Tibial nerve (tissue), 4 donors: Measurements from ENCODE around the gene IZUMO4. TPM values are rescaled to one million over a fixed set of nuclear protein-coding genes. Genes with fewer than 3 reads are reported as not detected.
A peak's percentile ranks its signal among the peaks of the same experiment; 100 is the strongest.

ENCODE experiments used
- DNase-seq, 2 donors: peaks; one replicate each; pipeline ENCODE4 v3.0.0-alpha.2; 2019; ENCODE audit warnings: low spot score in 2 of 2
- H3K27ac ChIP-seq, 4 donors: fragments of 200-600 bp; sonication (generic) in 3 of 4; one replicate each; pipeline ENCODE4 v1.5.1; 2017 to 2019; ENCODE audit warnings: mild to moderate bottlenecking in 1 of 4
- H3K27me3 ChIP-seq, 2 donors: fragments of 200-600 bp; sonication (generic) in 1 of 2; one replicate each; pipeline versions ENCODE4 v1.5.1 to v1.6.0; 2017 to 2019
- H3K36me3 ChIP-seq, 3 donors: fragments of 200-600 bp; sonication (generic); one replicate each; pipeline ENCODE4 v1.5.1; 2018 to 2019
- H3K4me1 ChIP-seq, 4 donors: fragments of 200-600 bp; sonication (generic) in 3 of 4; one replicate each; pipeline ENCODE4 v1.5.1; 2017 to 2019
- H3K4me3 ChIP-seq, 4 donors: fragments of 200-600 bp; sonication (generic) in 3 of 4; one replicate each; pipeline ENCODE4 v1.5.1; 2017 to 2019; ENCODE audit warnings: mild to moderate bottlenecking in 1 of 4, moderate library complexity in 1 of 4
- H3K9me3 ChIP-seq, 4 donors: fragments of 200-600 bp; sonication (generic) in 3 of 4; one replicate each; pipeline ENCODE4 v1.5.1; 2017 to 2019
- EP300 ChIP-seq, 2 donors: sonication (generic); formaldehyde crosslinking; IDR thresholded peaks; one replicate each; pipeline ENCODE4 v1.6.1; 2017; ENCODE audit warnings: antibody characterized with exemption in 2 of 2, mild to moderate bottlenecking in 1 of 2
- POLR2A ChIP-seq, 2 donors: fragments of 450-650 bp; IDR thresholded peaks; one replicate each; pipeline ENCODE4 v1.6.1; 2017; ENCODE audit warnings: antibody characterized with exemption in 2 of 2, mild to moderate bottlenecking in 2 of 2, moderate library complexity in 2 of 2
- WGBS, 2 donors: methylation state at CpG; one replicate each; pipeline ENCODE4 v1.1.5; 2018; 5-methylcytosine and 5-hydroxymethylcytosine counted together
- total RNA-seq, 4 donors: library from RNA; depleted of rRNA; stranded (reverse); fragments of >200 nt; gene quantifications; one replicate each; pipeline ENCODE4 v1.1.0, GENCODE V29; 2016
- TF ChIP-seq, protein P1 (sequence below), 5 experiments: fragments of 200-600 bp in 3 of 5; fragments of 450-650 bp in 2 of 5; sonication (generic) in 3 of 5; IDR thresholded peaks; one replicate each; pipeline ENCODE4 v1.5.1; 2016 to 2019; ENCODE audit warnings: antibody characterized with exemption in 5 of 5, mild to moderate bottlenecking in 3 of 5, moderate library complexity in 2 of 5

The IZUMO4 gene
- total RNA-seq, 4 donors from 2014 or later, result 28.6 to 46.3 (median 33.2) TPM

DNA sequence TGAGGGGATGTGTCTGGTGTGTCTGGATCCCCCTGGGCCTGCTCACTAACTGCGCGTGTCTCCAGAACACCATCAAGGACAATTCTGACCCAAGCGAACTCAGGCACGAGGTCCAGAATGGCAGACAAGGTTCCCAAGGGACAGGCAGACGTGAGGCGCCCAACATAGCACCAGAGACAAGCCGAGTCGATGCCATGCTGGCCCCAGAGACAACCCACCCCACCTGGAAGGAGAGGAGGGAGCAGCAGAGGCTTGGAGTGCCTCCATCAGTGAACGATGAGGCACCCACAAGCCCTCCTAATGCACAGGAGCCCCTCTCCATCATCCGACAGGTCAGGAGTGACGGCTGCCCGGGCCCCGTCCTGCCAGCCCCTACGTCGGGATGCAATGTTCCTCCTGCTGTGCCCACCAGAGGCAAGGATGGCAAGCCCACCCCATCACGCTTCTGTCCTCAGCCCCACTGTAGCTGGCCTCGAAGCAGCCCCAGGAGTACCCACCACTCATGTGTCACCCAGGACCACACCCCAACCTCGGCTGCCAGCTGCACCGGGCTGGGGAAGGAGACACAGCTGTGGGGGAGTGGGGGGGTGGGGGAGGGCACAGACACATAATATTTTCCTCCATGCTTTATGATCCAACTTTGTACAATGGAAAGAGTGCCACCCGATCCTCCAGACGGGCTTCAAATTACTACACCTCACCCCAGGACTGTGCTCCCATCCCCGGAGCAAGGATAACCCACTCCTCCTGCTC lies 42.8 kb downstream of the IZUMO4 start:
- H3K9me3 ChIP-seq, result no peaks in the 10 kb centered on the region
- peaks cover 0 to 28% (median 0%) of the 10 kb centered on the region in 4 donors for H3K4me1 ChIP-seq

DNA sequence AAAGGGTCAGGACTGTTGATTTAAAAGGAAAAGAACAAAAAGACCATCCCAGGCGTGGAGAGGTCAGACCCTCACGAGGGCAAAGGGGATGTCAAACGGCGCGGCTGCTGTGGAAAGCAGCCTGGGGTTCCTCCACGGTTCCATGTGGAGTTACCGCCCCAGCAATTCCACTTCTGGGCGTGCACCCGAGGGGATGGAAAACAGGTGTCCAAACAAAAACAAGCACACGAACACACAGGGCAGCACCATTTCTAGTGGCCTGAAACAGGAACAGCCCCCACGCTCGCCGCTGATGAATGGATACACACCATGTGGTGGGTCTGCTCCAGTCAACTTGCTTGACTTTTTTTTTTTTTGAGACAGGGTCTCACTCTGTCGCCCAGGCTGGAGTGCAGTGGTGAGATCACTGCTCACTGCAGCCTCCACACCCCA lies 43.4 kb downstream of the IZUMO4 start:
- 60 to 63% methylated on average over 14 of the region's 14 CpGs for WGBS, 2 donors
- TF ChIP-seq EP300 (IDR thresholded peaks at IDR 0.05), result no peak
- TF ChIP-seq, protein P1, sequence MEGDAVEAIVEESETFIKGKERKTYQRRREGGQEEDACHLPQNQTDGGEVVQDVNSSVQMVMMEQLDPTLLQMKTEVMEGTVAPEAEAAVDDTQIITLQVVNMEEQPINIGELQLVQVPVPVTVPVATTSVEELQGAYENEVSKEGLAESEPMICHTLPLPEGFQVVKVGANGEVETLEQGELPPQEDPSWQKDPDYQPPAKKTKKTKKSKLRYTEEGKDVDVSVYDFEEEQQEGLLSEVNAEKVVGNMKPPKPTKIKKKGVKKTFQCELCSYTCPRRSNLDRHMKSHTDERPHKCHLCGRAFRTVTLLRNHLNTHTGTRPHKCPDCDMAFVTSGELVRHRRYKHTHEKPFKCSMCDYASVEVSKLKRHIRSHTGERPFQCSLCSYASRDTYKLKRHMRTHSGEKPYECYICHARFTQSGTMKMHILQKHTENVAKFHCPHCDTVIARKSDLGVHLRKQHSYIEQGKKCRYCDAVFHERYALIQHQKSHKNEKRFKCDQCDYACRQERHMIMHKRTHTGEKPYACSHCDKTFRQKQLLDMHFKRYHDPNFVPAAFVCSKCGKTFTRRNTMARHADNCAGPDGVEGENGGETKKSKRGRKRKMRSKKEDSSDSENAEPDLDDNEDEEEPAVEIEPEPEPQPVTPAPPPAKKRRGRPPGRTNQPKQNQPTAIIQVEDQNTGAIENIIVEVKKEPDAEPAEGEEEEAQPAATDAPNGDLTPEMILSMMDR (IDR thresholded peaks at IDR 0.05), result no peak
- H3K36me3 ChIP-seq, result peaks cover 0 to 54% (median 16%) of the 10 kb centered on the region in 3 donors

More for the DNA sequence above, 42.8 kb downstream of the IZUMO4 start:
- DNase-seq, result no peak
- Histone ChIP-seq H3K27me3 (no peaks in the 10 kb centered on the region), H3K36me3 (peaks cover 0 to 60% (median 16%) of the 10 kb centered on the region in 3 donors), H3K4me3 (no peak overlapping the region), H3K27ac (no peak overlapping the region)
- TF ChIP-seq POLR2A (IDR thresholded peaks at IDR 0.05) (no peak), EP300 (IDR thresholded peaks at IDR 0.05) (no peak)
- TF ChIP-seq, protein P1 (IDR thresholded peaks at IDR 0.05), result no peak
- 79 to 80% methylated on average over 18 of the region's 22 CpGs for WGBS, 2 donors

DNA sequence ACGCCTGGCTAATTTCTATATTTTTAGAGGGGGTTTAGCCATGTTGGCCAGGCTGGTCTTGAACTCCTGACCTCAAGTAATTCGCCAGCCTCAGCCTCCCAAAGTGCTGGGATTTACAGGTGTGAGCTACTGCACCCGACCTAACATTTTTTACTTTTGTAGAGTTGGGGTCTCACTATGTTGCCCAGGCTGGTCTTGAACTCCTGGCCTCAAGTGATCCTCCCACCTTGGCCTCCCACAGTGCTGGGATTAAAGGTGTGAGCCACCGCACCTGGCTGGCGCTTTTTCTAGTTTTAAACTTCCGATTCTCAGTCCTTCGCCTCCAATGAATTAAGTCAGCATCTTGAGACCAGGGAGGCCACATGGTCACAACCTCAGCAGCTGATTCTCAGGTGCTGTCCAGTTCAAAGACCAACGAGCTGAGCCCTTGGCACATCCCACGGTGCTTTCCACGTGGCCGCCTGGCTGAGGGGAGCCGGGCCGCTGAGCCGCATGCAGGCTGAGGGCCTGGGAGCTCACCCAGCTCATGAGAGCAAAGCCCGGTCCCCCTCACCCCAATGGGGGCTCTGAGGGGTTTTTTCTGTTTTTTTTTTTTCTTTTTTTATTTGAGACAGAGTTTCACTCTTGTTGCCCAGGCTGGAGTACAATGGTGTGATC lies 45.6 kb downstream of the IZUMO4 start:
- no peak for DNase-seq
- Histone ChIP-seq H3K4me3 (no peak overlapping the region), H3K4me1 (peaks cover 0 to 38% (median 8%) of the 10 kb centered on the region in 4 donors), H3K9me3 (no peaks in the 10 kb centered on the region), H3K27ac (no peak overlapping the region), H3K27me3 (no peaks in the 10 kb centered on the region), H3K36me3 (peaks cover 0 to 39% (median 11%) of the 10 kb centered on the region in 3 donors)
- whole genome bisulfite sequencing, 2 donors, result 91 to 96% methylated on average over 15 of the region's 15 CpGs
- TF ChIP-seq EP300 (IDR thresholded peaks at IDR 0.05), result no peak

More for the DNA sequence above, 43.4 kb downstream of the IZUMO4 start:
- no peaks in the 10 kb centered on the region for H3K9me3 ChIP-seq
- H3K27me3 ChIP-seq, result no peaks in the 10 kb centered on the region
- DNase-seq, result no peak
- no peak overlapping the region for H3K4me3 ChIP-seq
- H3K27ac ChIP-seq, result no peak overlapping the region
- peaks cover 0 to 31% (median 3%) of the 10 kb centered on the region in 4 donors for H3K4me1 ChIP-seq

DNA sequence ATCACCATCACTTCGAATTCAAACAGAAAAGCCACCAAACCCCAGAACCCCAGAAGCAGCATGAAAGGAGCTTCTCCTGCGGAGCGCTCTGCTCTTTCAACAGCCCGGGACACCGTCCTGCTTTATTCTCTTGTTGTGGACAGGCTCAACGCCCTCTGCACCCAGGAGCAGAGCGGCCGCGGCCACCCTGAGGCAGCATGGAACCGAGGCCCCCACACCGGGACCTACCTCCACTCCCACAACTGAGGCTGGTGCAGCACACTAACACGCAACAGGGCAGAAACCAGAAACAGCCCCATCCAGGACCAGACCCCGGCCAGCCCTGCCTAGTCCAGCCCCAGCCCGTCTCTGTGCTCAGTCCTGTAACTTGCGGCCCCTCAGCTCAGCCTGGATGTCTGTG lies 47.5 kb downstream of the IZUMO4 start:
- H3K4me3 ChIP-seq, result no peak overlapping the region
- no peaks in the 10 kb centered on the region for H3K27me3 ChIP-seq
- H3K27ac ChIP-seq, result no peak overlapping the region
- DNase-seq, result no peak
- peaks cover 0 to 23% (median 0%) of the 10 kb centered on the region in 3 donors for H3K36me3 ChIP-seq
- H3K9me3 ChIP-seq, result no peaks in the 10 kb centered on the region
- 89 to 92% methylated on average over 15 of the region's 15 CpGs for WGBS, 2 donors
- TF ChIP-seq EP300 (IDR thresholded peaks at IDR 0.05) (no peak), POLR2A (IDR thresholded peaks at IDR 0.05) (no peak)
- TF ChIP-seq, protein P1 (IDR thresholded peaks at IDR 0.05), result no peak
- H3K4me1 ChIP-seq, result peaks cover 0 to 52% (median 13%) of the 10 kb centered on the region in 4 donors

DNA sequence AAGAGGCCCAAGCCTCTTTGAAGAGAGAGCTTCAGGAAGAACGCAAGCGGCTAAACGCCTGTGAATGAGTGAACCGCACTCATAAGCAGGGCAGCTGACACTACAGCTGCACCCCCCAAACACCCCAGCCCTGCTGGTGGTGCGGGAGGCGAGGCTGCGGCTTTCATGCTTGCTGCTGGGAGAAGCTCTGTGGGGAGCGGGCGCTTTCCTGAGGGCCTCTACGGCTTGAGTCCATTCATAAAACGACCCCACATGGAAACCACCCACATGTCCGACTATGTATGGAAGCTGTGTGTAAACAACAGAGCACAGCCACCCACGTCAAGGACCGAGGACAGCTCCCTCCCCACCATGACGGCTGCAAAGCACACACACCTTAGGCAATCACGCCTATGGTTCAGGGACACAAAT lies 49.1 kb downstream of the IZUMO4 start:
- WGBS, 2 donors, result 34 to 52% methylated on average over 12 to 16 of the region's 16 CpGs

More for the DNA sequence above, 49.1 kb downstream of the IZUMO4 start:
- Histone ChIP-seq H3K9me3 (no peaks in the 10 kb centered on the region), H3K4me1 (peaks cover 0 to 56% (median 29%) of the 10 kb centered on the region in 4 donors), H3K27ac (peak overlapping the region in 1 of 4 donors; percentile 68), H3K4me3 (no peak overlapping the region), H3K27me3 (no peaks in the 10 kb centered on the region), H3K36me3 (peaks cover 0 to 7% (median 0%) of the 10 kb centered on the region in 3 donors)
- DNase-seq, result no peak
- TF ChIP-seq, protein P1 (IDR thresholded peaks at IDR 0.05), result no peak
- TF ChIP-seq EP300 (IDR thresholded peaks at IDR 0.05) (peak in 1 of 2 donors; percentile 31), POLR2A (IDR thresholded peaks at IDR 0.05) (no peak)
